DMS53 treated with DMSO at 0.1 percent for 48 hours (cell line): ENCODE measurements around the gene CCNA2.

Source experiments
- DNase-seq: peaks from one replicate; lab custom pipeline; 2025; ENCODE audit not compliant: unreplicated experiment; lab: John Stamatoyannopoulos, UW

The CCNA2 gene

DNA sequence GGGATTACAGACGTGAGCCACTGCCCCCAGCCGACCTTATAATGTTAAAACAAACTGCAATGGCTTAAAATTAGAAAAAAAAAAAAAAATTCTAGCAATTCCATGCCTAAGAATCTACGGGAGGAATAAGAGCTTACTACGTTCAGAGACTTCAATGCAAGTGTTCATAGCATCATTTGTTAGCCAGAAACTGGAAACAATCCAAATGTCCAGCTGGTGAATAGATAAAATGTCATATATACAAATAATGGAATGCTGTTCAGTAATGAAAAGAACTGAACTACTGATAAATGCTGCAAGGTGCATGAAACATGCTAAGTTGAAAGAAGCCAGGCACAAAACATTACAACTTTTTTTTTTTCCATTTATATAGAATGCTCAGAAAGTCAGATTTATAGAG is 17.3 kb downstream of the CCNA2 start:
- DNase-seq = no peak

- no peak for DNase-seq
These were observed 22.0 kb downstream of the CCNA2 start for GRCh38 chr4:121801715-121802075.

DNA sequence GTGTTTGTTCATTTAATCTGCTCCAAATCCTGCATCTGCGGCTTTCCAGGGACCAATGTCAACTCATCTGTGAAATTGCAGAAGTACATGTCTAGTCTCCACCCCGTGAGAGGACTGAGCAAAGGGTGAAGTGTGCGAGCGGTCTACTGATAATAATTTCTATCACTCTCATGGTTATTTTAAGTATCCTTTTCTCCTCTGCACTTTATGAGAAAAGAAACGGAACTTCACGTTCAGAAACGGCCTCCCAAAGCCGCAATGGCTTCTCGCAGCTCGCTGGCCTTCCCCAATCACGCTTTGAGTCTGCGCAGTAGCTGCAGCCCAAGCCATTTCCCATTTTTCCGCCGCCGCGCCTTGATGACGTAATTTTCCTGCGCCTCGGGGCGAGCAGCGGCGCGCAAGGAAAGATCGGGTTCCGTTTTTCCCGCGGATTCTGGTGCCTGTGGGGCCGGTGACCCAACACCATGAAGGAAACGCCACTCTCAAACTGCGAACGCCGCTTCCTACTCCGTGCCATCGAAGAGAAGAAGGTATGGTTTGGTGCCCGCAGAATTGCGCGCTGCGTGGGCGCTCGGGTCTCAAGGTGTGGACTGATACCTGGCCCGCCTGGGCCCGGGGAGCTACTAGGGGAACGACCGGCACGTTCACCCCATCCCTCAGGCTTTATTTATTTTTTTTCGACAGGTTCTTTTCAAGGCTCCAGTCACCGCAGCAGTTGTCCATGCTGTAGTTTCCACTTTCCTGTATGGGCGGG is 22.5 kb downstream of the CCNA2 start, which contains the start of gene EXOSC9:
EXOSC9 (plus strand) TSS at position 363 of the 754 bp plus-strand sequence; CDS start at position 465, 102 bp downstream.
- DNase-seq = peak; percentile 80

DNA sequence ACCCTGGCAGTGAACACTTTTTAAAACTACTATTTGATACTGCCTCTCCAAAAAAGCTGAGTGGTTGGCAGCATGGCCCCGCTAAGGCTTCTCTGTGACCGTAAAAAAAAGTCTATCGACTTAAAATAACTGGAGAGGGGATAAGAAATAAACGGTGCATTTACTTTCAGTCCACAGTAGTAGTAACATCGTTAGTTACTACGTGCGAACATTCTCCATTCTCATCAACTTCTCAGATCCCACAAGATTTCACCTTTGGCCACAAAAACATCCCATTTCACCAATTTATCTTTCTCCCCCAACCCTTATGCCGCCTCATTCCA is 23.1 kb downstream of the CCNA2 start:
- DNase-seq = peak; percentile 33

DNA sequence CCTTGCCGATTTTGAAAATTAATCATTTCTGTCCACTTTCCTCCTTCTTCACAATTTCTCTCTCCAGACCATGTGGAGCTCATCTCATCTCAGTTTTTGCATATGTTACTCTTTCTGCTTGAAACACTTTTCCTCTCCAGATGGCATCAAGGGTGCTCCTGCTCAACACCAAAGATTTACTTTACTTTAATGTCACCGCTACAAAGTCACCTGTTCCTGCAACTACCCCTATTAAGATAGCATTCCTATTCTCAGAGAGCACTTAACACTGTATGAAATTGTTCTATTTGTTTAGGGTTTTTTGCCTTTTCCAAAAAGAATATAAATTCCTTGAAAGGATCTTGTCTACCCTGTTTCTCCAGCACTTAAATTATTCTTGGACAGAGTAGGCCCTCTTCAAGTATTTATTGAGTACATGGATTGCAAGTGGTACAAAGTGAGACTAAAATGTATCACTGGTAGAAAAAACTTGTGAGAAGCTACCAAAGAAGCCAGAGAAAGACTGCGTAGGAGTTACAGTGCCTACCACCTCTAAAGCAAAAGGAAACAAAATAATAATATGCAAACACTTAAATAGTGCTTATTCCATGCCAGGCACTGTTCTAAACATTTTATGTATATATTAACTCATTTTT is 23.7 kb downstream of the CCNA2 start:
- DNase-seq = no peak

DNA sequence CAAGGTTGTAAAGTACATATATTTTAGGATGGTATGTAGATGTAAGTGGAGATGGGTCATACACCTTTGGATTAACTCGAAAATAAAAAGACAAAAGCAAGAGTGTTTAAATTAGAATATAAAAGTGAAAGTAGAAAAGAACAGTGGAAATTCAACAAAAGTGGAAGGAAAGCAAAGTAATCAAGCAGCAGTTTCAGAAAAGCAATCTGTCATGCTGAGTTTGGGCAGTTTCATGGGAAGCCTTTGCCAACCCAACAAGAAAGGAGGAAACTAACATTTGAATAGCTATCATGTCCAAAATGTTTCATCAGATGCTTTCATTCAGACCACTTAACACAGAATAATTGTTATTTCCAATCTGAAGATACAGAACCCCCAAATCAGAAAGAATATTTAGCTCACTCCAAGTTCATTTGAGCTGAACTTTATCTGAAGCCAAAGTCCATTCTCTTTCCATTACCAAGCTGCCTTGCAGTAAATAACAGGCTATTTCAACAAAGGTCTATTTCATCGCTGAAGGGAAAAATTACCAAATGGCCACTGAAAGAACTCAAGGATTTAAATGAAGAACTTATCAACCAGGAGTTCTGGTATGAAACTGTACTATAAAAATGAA is 24.4 kb downstream of the CCNA2 start:
- DNase-seq = no peak

GRCh38 chr4:121796283-121796682 is 27.4 kb downstream of the CCNA2 start:
- no peak for DNase-seq

DNA sequence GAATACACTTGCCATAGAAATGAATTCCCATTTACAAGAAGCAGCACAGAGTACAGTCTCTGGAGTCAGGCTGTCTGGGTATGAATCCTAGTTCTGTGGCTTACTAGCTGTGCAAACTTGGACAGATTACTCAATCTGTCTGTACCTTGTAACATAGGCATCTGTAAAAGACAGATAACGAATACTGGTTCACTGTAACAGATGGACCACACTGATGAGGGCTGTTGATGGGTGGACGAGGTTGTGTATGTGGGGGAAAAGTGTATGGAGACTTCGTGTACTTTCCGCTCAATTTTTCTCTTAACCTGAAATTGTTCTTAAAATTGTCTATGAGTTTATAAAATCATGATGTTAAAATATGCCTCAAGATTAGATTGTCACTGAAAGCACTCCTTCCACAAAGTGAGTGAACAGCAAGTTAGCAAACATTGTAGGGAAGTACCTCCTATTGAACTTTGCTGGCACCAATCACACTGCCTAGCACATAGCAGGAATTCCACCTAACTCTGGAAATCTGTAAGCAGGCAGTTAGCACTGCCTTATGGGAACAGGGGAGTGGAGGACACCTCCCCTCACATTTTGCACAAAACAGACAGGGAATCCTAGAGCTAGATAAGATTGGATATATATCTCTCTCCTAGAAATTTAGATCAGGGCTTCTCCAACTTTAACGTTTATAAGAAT is 29.0 kb downstream of the CCNA2 start:
- no peak for DNase-seq

DNA sequence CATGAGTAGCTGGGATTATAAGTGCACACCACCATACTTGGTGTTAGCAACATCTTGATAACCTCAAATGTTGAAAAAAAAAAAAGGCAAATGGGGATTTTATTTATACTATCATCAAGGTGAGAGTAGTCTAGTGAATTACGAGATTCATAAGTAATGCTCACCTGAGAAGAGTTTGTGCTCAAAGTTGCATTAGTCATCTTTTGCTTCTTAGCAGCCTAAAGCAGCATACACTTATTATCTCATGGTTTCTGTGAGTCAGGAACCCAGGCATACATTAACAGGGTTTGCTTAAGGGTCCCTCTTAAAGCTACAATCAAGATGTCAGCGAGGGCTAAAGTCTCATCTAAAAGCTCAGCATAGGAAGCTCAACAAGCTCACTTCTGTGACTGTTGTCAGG is 30.7 kb downstream of the CCNA2 start:
- DNase-seq = no peak

- DNase-seq = no peak
These were observed 32.2 kb downstream of the CCNA2 start for GRCh38 chr4:121791481-121791880.

DNA sequence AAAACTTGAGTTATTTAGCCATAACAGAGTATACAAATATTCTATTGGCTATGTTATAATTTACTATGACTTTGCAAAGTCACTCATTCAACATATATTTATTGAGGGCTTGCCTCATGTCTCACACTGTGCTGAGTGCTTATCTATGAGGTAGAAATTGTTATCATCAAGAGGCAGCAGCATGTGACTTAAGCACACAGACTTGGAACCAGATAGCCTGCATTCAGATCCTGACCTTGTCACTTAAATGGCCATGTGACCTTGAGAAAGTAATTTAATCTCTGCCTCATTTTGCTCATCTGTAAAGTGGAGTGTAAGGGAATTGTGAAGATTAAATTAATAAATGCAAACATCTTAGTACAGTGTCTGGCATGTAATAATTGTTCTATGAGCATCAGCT is 32.7 kb downstream of the CCNA2 start:
- DNase-seq = no peak

DNA sequence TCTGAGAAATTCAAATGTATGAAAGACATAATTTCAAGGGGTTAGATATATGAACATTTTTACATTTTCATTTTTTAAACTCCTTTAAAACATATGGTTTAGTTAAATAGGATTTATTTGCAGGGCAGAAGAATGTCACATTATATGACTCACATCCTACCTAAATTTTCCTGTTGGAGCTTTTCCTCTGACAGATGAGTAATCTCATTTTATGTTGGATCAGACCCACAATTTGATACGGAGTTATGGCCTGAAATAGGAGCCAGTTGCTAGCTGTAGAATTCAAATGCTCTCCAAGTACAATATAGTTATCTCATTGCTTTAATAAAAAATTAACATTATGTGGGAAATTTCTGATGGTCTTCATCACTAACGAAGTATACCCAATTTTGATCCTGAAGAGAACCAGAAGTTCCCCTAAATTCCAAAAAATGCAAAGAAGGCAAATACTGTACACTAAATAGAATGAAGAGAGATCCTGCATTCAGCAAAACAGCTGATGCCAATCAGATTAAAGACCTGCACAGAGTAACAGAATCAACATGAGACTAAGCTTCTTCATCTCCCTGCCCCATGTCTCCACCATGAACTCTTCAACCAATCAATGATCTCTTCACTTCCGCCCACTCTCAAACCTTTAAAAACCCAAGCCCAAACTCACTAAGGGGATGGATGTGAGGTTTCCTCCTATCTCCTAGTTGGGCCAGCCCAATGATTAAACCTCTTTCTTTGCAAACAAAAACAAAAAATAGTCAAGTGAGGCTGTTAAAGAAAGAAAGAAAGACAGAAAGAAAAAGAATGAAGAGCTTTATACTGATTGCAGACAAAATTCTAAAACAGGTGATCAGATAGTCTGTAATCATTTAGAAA is 33.5 kb downstream of the CCNA2 start:
- no peak for DNase-seq

- DNase-seq = no peak
These were observed 34.2 kb downstream of the CCNA2 start for GRCh38 chr4:121789455-121789854.

GRCh38 chr4:121788896-121789295 is 34.8 kb downstream of the CCNA2 start:
- DNase-seq = no peak

GRCh38 chr4:121786221-121786620 is 37.5 kb downstream of the CCNA2 start:
- no peak for DNase-seq

DNA sequence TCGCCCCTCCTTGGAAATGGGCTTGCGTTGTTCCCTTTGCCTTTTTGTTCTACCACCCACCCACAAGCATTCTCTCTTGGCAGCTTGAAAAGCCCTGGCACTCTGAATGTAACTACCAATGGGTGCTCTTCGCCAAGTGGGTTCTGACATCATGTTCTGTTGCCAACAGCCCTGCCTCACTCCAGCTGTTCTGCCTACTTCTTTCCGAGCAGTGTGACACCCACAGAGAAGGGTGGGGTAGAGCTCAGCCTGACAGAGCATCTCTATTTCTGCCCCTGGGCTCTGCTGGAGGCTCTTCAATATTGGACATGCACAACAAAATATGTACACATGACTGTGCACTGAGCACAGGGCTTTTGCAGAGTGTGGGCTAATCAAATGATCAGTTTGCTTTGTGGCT is 38.2 kb downstream of the CCNA2 start:
- DNase-seq = no peak

GRCh38 chr4:121784975-121785374 is 38.7 kb downstream of the CCNA2 start:
- no peak for DNase-seq

- DNase-seq = no peak
These were observed 39.3 kb downstream of the CCNA2 start for GRCh38 chr4:121784401-121784800.

DNA sequence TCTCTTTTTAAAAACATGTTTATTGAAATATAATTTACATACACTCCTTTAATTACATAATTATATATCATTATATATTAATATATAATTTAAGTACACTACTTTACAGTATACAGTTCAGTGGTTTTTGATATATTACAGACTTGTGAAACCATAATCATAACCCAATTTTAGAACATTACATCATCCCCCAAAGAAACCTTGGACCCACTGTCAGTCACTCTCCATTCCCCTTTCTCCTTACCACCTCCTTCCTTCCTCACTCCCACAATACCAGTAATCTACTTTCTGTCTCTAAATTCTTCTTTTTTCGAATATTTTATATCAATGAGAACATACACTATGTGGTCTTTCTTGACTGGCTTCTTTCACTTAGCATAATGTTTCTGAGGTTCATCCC is 40.5 kb downstream of the CCNA2 start:
- no peak for DNase-seq

GRCh38 chr4:121778991-121779628 is 44.6 kb downstream of the CCNA2 start:
- no peak for DNase-seq
